Tibial nerve (tissue), 4 donors: ENCODE measurements around the gene PRTFDC1. TPM values are rescaled to one million over a fixed set of nuclear protein-coding genes. Genes with fewer than 3 reads are reported as not detected.
A peak's percentile ranks its signal among the peaks of the same experiment; 100 is the strongest.

Source experiments
- DNase-seq, 2 donors: peaks; one replicate each; pipeline ENCODE4 v3.0.0-alpha.2; 2019; ENCODE audit warnings: low spot score in 2 of 2
- H3K27ac ChIP-seq, 4 donors: fragments of 200-600 bp; sonication (generic) in 3 of 4; one replicate each; pipeline ENCODE4 v1.5.1; 2017 to 2019; ENCODE audit warnings: mild to moderate bottlenecking in 1 of 4
- H3K27me3 ChIP-seq, 2 donors: fragments of 200-600 bp; sonication (generic) in 1 of 2; one replicate each; pipeline versions ENCODE4 v1.5.1 to v1.6.0; 2017 to 2019
- H3K36me3 ChIP-seq, 3 donors: fragments of 200-600 bp; sonication (generic); one replicate each; pipeline ENCODE4 v1.5.1; 2018 to 2019
- H3K4me1 ChIP-seq, 4 donors: fragments of 200-600 bp; sonication (generic) in 3 of 4; one replicate each; pipeline ENCODE4 v1.5.1; 2017 to 2019
- H3K4me3 ChIP-seq, 4 donors: fragments of 200-600 bp; sonication (generic) in 3 of 4; one replicate each; pipeline ENCODE4 v1.5.1; 2017 to 2019; ENCODE audit warnings: mild to moderate bottlenecking in 1 of 4, moderate library complexity in 1 of 4
- H3K9me3 ChIP-seq, 4 donors: fragments of 200-600 bp; sonication (generic) in 3 of 4; one replicate each; pipeline ENCODE4 v1.5.1; 2017 to 2019
- CTCF ChIP-seq, 5 experiments: fragments of 200-600 bp in 3 of 5; fragments of 450-650 bp in 2 of 5; sonication (generic) in 3 of 5; IDR thresholded peaks; one replicate each; pipeline ENCODE4 v1.5.1; 2016 to 2019; ENCODE audit warnings: antibody characterized with exemption in 5 of 5, mild to moderate bottlenecking in 3 of 5, moderate library complexity in 2 of 5
- EP300 ChIP-seq, 2 donors: sonication (generic); formaldehyde crosslinking; IDR thresholded peaks; one replicate each; pipeline ENCODE4 v1.6.1; 2017; ENCODE audit warnings: antibody characterized with exemption in 2 of 2, mild to moderate bottlenecking in 1 of 2
- POLR2A ChIP-seq, 2 donors: fragments of 450-650 bp; IDR thresholded peaks; one replicate each; pipeline ENCODE4 v1.6.1; 2017; ENCODE audit warnings: antibody characterized with exemption in 2 of 2, mild to moderate bottlenecking in 2 of 2, moderate library complexity in 2 of 2
- WGBS, 2 donors: methylation state at CpG; one replicate each; pipeline ENCODE4 v1.1.5; 2018; 5-methylcytosine and 5-hydroxymethylcytosine counted together
- total RNA-seq, 4 donors: library from RNA; depleted of rRNA; stranded (reverse); fragments of >200 nt; gene quantifications; one replicate each; pipeline ENCODE4 v1.1.0, GENCODE V29; 2016

Gene PRTFDC1
- 1 to 10 TPM in 3 of 4 donors, under 1 TPM in 1; 0.78 to 5.7 (median 1.3) TPM for total RNA-seq

- peak; percentile 24 to 31 for DNase-seq
- 8 to 12% methylated on average over 34 to 54 of the region's 56 CpGs for WGBS, 2 donors
- Histone ChIP-seq H3K4me3 (peak within 1 kb of the TSS; percentile 35 to 63 (median 51)), H3K27me3 (peaks cover 0 to 7% of the 10 kb centered on the region in 2 donors), H3K36me3 (no peaks in the 10 kb centered on the region), H3K27ac (peak within 1 kb of the TSS; percentile 41 to 85 (median 79)), H3K9me3 (no peaks in the 10 kb centered on the region), H3K4me1 (peaks cover 0 to 44% (median 5%) of the 10 kb centered on the region in 4 donors)
- no peak for TF ChIP-seq EP300 (IDR thresholded peaks at IDR 0.05)
- no peak for TF ChIP-seq CTCF (IDR thresholded peaks at IDR 0.05)
- no peak for TF ChIP-seq POLR2A (IDR thresholded peaks at IDR 0.05)
These were observed at the start of gene PRTFDC1 for GRCh38 chr10:24952143-24952706. TSS of gene PRTFDC1 (minus strand) at chr10:24952606. CDS start at chr10:24952575, 31 bp downstream.

GRCh38 chr10:24998044-24998443 lies 45.6 kb upstream of the PRTFDC1 start:
- DNase-seq = no peak
- no peak overlapping the region for H3K27ac ChIP-seq
- no peaks in the 10 kb centered on the region for H3K36me3 ChIP-seq
- H3K4me3 ChIP-seq = no peak overlapping the region
- H3K27me3 ChIP-seq = no peaks in the 10 kb centered on the region
- peaks cover 0 to 9% (median 0%) of the 10 kb centered on the region in 4 donors for H3K9me3 ChIP-seq
- TF ChIP-seq EP300 (IDR thresholded peaks at IDR 0.05) = no peak
- TF ChIP-seq POLR2A (IDR thresholded peaks at IDR 0.05) = no peak
- no peak for TF ChIP-seq CTCF (IDR thresholded peaks at IDR 0.05)
- no peaks in the 10 kb centered on the region for H3K4me1 ChIP-seq
- 91 to 92% methylated on average over 3 of the region's 3 CpGs for WGBS, 2 donors

- H3K4me3 ChIP-seq = no peak overlapping the region
- H3K9me3 ChIP-seq = peaks cover 0 to 6% (median 0%) of the 10 kb centered on the region in 4 donors
- no peaks in the 10 kb centered on the region for H3K4me1 ChIP-seq
- H3K27me3 ChIP-seq = peaks cover 0 to 6% of the 10 kb centered on the region in 2 donors
- TF ChIP-seq EP300 (IDR thresholded peaks at IDR 0.05) (no peak), CTCF (IDR thresholded peaks at IDR 0.05) (no peak), POLR2A (IDR thresholded peaks at IDR 0.05) (no peak)
- no peak overlapping the region for H3K27ac ChIP-seq
- DNase-seq = no peak
- no peaks in the 10 kb centered on the region for H3K36me3 ChIP-seq
These were observed 42.7 kb upstream of the PRTFDC1 start for GRCh38 chr10:24995072-24995471.

- Histone ChIP-seq H3K9me3 (no peaks in the 10 kb centered on the region), H3K4me1 (no peaks in the 10 kb centered on the region), H3K36me3 (no peaks in the 10 kb centered on the region), H3K27ac (no peak overlapping the region), H3K27me3 (peaks cover 0 to 6% of the 10 kb centered on the region in 2 donors), H3K4me3 (no peak overlapping the region)
- WGBS, 2 donors = 93 to 96% methylated on average over 1 of the region's 1 CpG
- no peak for DNase-seq
- no peak for TF ChIP-seq EP300 (IDR thresholded peaks at IDR 0.05)
- TF ChIP-seq POLR2A (IDR thresholded peaks at IDR 0.05) = no peak
- no peak for TF ChIP-seq CTCF (IDR thresholded peaks at IDR 0.05)
These were observed 41.0 kb upstream of the PRTFDC1 start for GRCh38 chr10:24993237-24993958.

GRCh38 chr10:24992512-24993133 lies 40.2 kb upstream of the PRTFDC1 start:
- no peak for DNase-seq
- H3K4me3 ChIP-seq = no peak overlapping the region
- TF ChIP-seq EP300 (IDR thresholded peaks at IDR 0.05) = no peak
- no peak for TF ChIP-seq CTCF (IDR thresholded peaks at IDR 0.05)
- no peak for TF ChIP-seq POLR2A (IDR thresholded peaks at IDR 0.05)
- H3K27me3 ChIP-seq = peaks cover 0 to 6% of the 10 kb centered on the region in 2 donors
- H3K4me1 ChIP-seq = no peaks in the 10 kb centered on the region
- H3K27ac ChIP-seq = no peak overlapping the region
- H3K36me3 ChIP-seq = no peaks in the 10 kb centered on the region
- WGBS, 2 donors = 62 to 71% methylated on average over 3 of the region's 3 CpGs
- no peaks in the 10 kb centered on the region for H3K9me3 ChIP-seq
